ENCODE results near the gene PLK5.

The PLK5 gene

GRCh38 chr19:1555487-1556389 is 31.9 kb downstream of the PLK5 start:
- DNase-seq (ENCODE audit: low read depth) = no peak

- no peak for DNase-seq (ENCODE audit: low read depth)
These were observed 32.7 kb downstream of the PLK5 start for GRCh38 chr19:1556390-1557070.

- no peak for DNase-seq (ENCODE audit: low read depth)
These were observed 34.7 kb downstream of the PLK5 start for GRCh38 chr19:1558552-1558951.

GRCh38 chr19:1560286-1560882 is 36.5 kb downstream of the PLK5 start:
- DNase-seq (ENCODE audit: low read depth) = no peak

GRCh38 chr19:1561236-1561842 is 37.5 kb downstream of the PLK5 start:
- DNase-seq (ENCODE audit: low read depth) = no peak

GRCh38 chr19:1563251-1563650 is 39.4 kb downstream of the PLK5 start:
- no peak for DNase-seq (ENCODE audit: low read depth)

- peak; percentile 65 for DNase-seq (ENCODE audit: low read depth)
These were observed 42.7 kb downstream of the PLK5 start for GRCh38 chr19:1566392-1567115.

GRCh38 chr19:1567116-1567847 is 43.4 kb downstream of the PLK5 start:
- DNase-seq (ENCODE audit: low read depth) = no peak

GRCh38 chr19:1567848-1568227 is 44.0 kb downstream of the PLK5 start:
- no peak for DNase-seq (ENCODE audit: low read depth)

GRCh38 chr19:1568320-1569019 is 44.6 kb downstream of the PLK5 start, which contains the start of gene MEX3D:
MEX3D (minus strand) TSS chr19:1568325; CDS start chr19:1568058, 267 bp downstream.
- DNase-seq (ENCODE audit: low read depth) = no peak

- DNase-seq (ENCODE audit: low read depth) = no peak
These were observed 46.1 kb downstream of the PLK5 start for GRCh38 chr19:1569997-1570396.

- no peak for DNase-seq (ENCODE audit: low read depth)
These were observed 47.0 kb downstream of the PLK5 start for GRCh38 chr19:1570836-1571235.

GRCh38 chr19:1571358-1571757 is 47.5 kb downstream of the PLK5 start:
- DNase-seq (ENCODE audit: low read depth) = no peak

- DNase-seq (ENCODE audit: low read depth) = no peak
These were observed 48.9 kb downstream of the PLK5 start for GRCh38 chr19:1572795-1573194.

- no peak for DNase-seq (ENCODE audit: low read depth)
These were observed 50.7 kb downstream of the PLK5 start for GRCh38 chr19:1574354-1575136.

GRCh38 chr19:1575323-1576241 is 51.7 kb downstream of the PLK5 start:
- no peak for DNase-seq (ENCODE audit: low read depth)

GRCh38 chr19:1576242-1577089 is 52.6 kb downstream of the PLK5 start:
- no peak for DNase-seq (ENCODE audit: low read depth)
